Effector memory CD4-positive, alpha-beta T cell (primary cell): ENCODE results near the gene CRIM1.
"Not testable (repeated sequence)": the region's sequence is repeated elsewhere in the genome, so short reads cannot be mapped to it uniquely, and the experiment has no call there.

ENCODE experiments used
- DNase-seq, 3 donors: peaks; one replicate each; pipeline ENCODE4 v3.0.0-alpha.2; 2020
- H3K27ac ChIP-seq: 2 replicates; pipeline ENCODE4 v1.7.0; 2013; ENCODE audit warnings: mild to moderate bottlenecking, low read length, moderate library complexity; ENCODE audit not compliant: insufficient read depth, poor library complexity, severe bottlenecking
- H3K27me3 ChIP-seq: replicated peaks from 2 replicates; pipeline ENCODE4 v1.7.0; 2013; ENCODE audit warnings: mild to moderate bottlenecking, low read length; ENCODE audit not compliant: insufficient read depth, control insufficient read depth, poor library complexity, severe bottlenecking
- H3K36me3 ChIP-seq: 2 replicates; pipeline ENCODE4 v1.7.0; 2013; ENCODE audit warnings: mild to moderate bottlenecking, low read length, moderate library complexity; ENCODE audit not compliant: control insufficient read depth, insufficient read depth
- H3K4me1 ChIP-seq: 2 replicates; pipeline ENCODE4 v1.7.0; 2013; ENCODE audit warnings: low read length, mild to moderate bottlenecking; ENCODE audit not compliant: control insufficient read depth, insufficient read depth, poor library complexity, severe bottlenecking
- H3K4me3 ChIP-seq: 2 replicates; pipeline ENCODE4 v1.7.0; 2013; ENCODE audit warnings: low read length, low read depth, mild to moderate bottlenecking; ENCODE audit not compliant: insufficient read depth, poor library complexity, severe bottlenecking
- H3K9me3 ChIP-seq: 2 replicates; pipeline ENCODE4 v1.7.0; 2013; ENCODE audit warnings: mild to moderate bottlenecking, low read length, moderate library complexity; ENCODE audit not compliant: control insufficient read depth

The CRIM1 gene

DNA sequence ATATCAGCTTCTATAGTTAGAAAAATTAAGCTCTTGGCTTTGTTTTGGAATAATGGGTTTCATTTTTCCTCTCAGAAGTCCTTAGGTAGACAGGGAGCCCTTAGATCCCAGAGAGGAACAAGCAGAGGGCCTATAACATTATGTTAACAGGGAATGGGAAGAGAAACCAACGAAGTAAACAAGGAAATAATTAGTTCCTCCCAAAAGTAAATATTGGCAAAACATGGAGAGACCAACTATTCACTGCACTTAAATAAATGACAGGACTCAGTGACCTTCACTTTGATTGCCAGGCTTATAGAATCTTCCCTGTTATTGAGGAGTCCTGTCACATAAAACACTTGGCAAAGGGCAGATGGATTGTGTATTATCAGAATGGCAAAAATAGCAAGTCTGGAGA, 5.3 kb downstream of the CRIM1 start:
- Histone ChIP-seq H3K27ac (no peak overlapping the region), H3K4me3 (no peak overlapping the region), H3K36me3 (no peaks in the 10 kb centered on the region), H3K9me3 (no peaks in the 10 kb centered on the region), H3K4me1 (peaks cover 8% of the 10 kb centered on the region), H3K27me3 (peaks cover 4% of the 10 kb centered on the region)
- no peak for DNase-seq

DNA sequence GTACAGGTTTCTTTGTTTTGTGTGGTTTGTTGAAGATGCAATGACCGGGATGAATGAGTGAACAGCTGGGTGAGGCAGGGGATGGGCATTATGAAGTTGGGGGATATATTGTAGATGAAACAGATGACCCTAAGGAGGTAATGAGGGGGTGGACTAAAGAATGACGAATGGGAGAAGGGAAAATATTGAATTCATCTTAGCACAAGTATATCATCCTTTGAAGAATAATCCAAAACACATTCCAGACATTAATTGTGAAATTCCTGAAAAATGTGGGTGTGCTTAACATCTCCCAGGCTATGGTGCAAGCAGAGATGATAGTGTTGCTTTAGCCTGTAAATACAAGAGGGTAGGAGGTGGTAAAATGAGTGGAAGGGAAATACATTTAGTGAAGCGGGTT, 5.8 kb downstream of the CRIM1 start:
- peaks cover 8% of the 10 kb centered on the region for H3K4me1 ChIP-seq
- H3K9me3 ChIP-seq = no peaks in the 10 kb centered on the region
- no peak overlapping the region for H3K27ac ChIP-seq
- peaks cover 4% of the 10 kb centered on the region for H3K27me3 ChIP-seq
- no peaks in the 10 kb centered on the region for H3K36me3 ChIP-seq
- no peak overlapping the region for H3K4me3 ChIP-seq
- no peak for DNase-seq

DNA sequence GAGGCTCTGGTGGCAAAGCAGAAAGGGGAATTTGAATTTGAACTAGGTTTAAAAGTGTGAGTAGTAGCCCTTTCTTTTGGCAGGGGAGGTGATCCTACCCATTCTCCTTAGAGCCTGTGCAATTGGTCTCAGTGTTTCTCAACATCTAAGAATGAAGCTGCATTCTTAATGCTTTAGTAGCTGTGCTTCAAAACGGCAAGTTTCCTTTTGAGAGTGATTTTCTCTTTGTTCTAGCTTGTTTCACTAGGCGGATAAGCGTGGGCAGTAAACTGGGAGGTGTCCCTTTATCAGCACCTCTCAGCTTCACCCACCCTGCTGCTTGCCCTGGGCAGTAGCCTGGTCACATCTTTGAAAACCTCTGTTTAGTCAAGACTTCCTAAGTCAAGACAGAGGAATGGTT, 6.7 kb downstream of the CRIM1 start:
- H3K4me1 ChIP-seq = peaks cover 8% of the 10 kb centered on the region
- H3K36me3 ChIP-seq = no peaks in the 10 kb centered on the region
- no peak for DNase-seq
- no peak overlapping the region for H3K27ac ChIP-seq
- H3K9me3 ChIP-seq = no peaks in the 10 kb centered on the region
- H3K4me3 ChIP-seq = no peak overlapping the region
- H3K27me3 ChIP-seq = peaks cover 4% of the 10 kb centered on the region

DNA sequence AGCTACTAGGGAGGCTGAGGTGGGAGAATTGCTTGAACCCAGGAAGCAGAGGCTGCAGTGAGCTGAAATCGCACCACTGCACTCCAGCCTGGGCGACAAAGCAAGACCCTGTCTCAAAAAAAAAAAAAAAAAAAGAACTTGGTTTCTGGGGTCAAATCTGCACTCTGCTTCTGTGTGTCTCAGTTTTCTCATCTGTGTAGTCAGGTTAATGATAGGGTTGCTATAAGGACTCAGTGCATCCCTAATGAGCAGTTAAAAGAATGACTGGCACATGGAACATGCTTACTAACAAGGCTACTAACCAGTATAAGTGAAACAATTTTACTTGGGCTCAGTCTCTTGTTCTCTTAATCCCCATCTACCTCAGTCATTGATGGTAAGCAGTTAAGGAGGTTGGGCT, 7.5 kb downstream of the CRIM1 start:
- DNase-seq = not testable (repeated sequence)

GRCh38 chr2:36366491-36367120, 11.0 kb downstream of the CRIM1 start:
- Histone ChIP-seq H3K4me1 (no peaks in the 10 kb centered on the region), H3K27ac (no peak overlapping the region), H3K9me3 (no peaks in the 10 kb centered on the region), H3K4me3 (no peak overlapping the region), H3K36me3 (no peaks in the 10 kb centered on the region), H3K27me3 (no peaks in the 10 kb centered on the region)
- DNase-seq = no peak

More for the DNA sequence above, 7.5 kb downstream of the CRIM1 start:
- H3K4me3 ChIP-seq, H3K9me3 ChIP-seq, H3K36me3 ChIP-seq, H3K4me1 ChIP-seq, H3K27me3 ChIP-seq, H3K27ac ChIP-seq: not testable (repeated sequence)

- DNase-seq = no peak
- Histone ChIP-seq H3K27ac (no peak overlapping the region), H3K4me3 (no peak overlapping the region), H3K9me3 (no peaks in the 10 kb centered on the region), H3K36me3 (no peaks in the 10 kb centered on the region), H3K27me3 (no peaks in the 10 kb centered on the region), H3K4me1 (no peaks in the 10 kb centered on the region)
Observed at GRCh38 chr2:36367486-36367885, 11.9 kb downstream of the CRIM1 start.

DNA sequence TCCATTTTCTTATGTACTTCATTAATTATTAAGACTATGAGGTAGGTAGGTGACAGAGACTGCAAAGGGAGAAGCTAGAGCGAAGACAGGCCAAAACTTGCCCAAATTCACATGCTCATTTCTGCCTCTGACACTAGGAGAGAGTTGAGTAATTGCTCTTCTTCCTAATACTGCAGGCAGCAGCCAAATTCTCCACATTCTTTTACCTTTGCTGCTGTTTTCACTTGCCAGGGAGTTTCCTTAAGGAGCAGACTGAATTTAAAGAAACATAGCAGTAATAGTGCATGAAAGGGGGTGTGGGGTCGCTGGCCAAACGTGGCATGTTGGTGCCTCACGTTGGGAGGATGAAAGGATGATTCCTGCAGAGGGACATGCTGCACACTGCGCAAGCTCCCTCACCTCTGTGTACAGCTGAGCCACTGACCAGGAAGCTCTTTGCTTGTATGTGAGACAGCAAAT, 12.3 kb downstream of the CRIM1 start:
- DNase-seq = no peak
- Histone ChIP-seq H3K27me3 (no peaks in the 10 kb centered on the region), H3K36me3 (no peaks in the 10 kb centered on the region), H3K27ac (no peak overlapping the region), H3K4me3 (no peak overlapping the region), H3K9me3 (no peaks in the 10 kb centered on the region), H3K4me1 (no peaks in the 10 kb centered on the region)

- H3K27ac ChIP-seq = no peak overlapping the region
- no peaks in the 10 kb centered on the region for H3K4me1 ChIP-seq
Observed at GRCh38 chr2:36368438-36368837, 12.9 kb downstream of the CRIM1 start.

GRCh38 chr2:36369163-36369562, 13.6 kb downstream of the CRIM1 start:
- H3K4me3 ChIP-seq = no peak overlapping the region
- H3K36me3 ChIP-seq = no peaks in the 10 kb centered on the region
- no peak overlapping the region for H3K27ac ChIP-seq
- no peaks in the 10 kb centered on the region for H3K27me3 ChIP-seq
- H3K9me3 ChIP-seq = no peaks in the 10 kb centered on the region
- DNase-seq = no peak
- no peaks in the 10 kb centered on the region for H3K4me1 ChIP-seq

More at GRCh38 chr2:36368438-36368837, 12.9 kb downstream of the CRIM1 start:
- no peak overlapping the region for H3K4me3 ChIP-seq
- no peaks in the 10 kb centered on the region for H3K36me3 ChIP-seq
- DNase-seq = no peak
- no peaks in the 10 kb centered on the region for H3K27me3 ChIP-seq
- no peaks in the 10 kb centered on the region for H3K9me3 ChIP-seq

- Histone ChIP-seq H3K4me1 (no peaks in the 10 kb centered on the region), H3K27ac (no peak overlapping the region), H3K36me3 (no peaks in the 10 kb centered on the region)
Observed at GRCh38 chr2:36369716-36370115, 14.1 kb downstream of the CRIM1 start.

More at GRCh38 chr2:36369716-36370115, 14.1 kb downstream of the CRIM1 start:
- no peak overlapping the region for H3K4me3 ChIP-seq
- no peaks in the 10 kb centered on the region for H3K9me3 ChIP-seq
- DNase-seq = no peak
- no peaks in the 10 kb centered on the region for H3K27me3 ChIP-seq
